Esophagus squamous epithelium (tissue), 4 donors: ENCODE results near the gene NECTIN1.

Experiments used
- POLR2A ChIP-seq, 4 donors: fragments of 450-650 bp; IDR thresholded peaks; one replicate each; pipeline ENCODE4 v1.6.1; 2017; ENCODE audit warnings: antibody characterized with exemption in 4 of 4, mild to moderate bottlenecking in 4 of 4, moderate library complexity in 3 of 4
- TF ChIP-seq, protein P1 (sequence below), 6 experiments: fragments of 450-650 bp in 4 of 6; fragments of 200-600 bp in 2 of 6; sonication (generic) in 2 of 6; IDR thresholded peaks; one replicate each; pipeline ENCODE4 v1.5.1; 2016 to 2019; ENCODE audit warnings: antibody characterized with exemption in 6 of 6, mild to moderate bottlenecking in 4 of 6, moderate library complexity in 4 of 6

DNA sequence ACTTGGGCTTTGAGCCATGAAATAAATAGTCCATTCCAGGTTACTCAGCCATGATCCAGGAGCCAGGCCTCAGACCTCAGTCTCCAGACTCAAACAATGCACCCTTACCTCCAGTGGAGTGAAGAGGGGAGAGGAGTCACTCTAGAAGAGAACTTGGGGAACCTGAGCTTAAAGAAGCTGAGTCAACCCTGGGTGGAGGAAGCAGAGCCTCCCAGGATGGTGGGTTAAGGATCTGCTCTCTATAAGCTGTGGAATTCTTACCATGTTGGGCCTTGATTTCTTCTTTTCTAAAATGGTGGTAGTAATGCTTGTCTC lies 113.2 kb downstream of the NECTIN1 start:
- no peak for TF ChIP-seq POLR2A (IDR thresholded peaks at IDR 0.05)
- TF ChIP-seq, protein P1, sequence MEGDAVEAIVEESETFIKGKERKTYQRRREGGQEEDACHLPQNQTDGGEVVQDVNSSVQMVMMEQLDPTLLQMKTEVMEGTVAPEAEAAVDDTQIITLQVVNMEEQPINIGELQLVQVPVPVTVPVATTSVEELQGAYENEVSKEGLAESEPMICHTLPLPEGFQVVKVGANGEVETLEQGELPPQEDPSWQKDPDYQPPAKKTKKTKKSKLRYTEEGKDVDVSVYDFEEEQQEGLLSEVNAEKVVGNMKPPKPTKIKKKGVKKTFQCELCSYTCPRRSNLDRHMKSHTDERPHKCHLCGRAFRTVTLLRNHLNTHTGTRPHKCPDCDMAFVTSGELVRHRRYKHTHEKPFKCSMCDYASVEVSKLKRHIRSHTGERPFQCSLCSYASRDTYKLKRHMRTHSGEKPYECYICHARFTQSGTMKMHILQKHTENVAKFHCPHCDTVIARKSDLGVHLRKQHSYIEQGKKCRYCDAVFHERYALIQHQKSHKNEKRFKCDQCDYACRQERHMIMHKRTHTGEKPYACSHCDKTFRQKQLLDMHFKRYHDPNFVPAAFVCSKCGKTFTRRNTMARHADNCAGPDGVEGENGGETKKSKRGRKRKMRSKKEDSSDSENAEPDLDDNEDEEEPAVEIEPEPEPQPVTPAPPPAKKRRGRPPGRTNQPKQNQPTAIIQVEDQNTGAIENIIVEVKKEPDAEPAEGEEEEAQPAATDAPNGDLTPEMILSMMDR (IDR thresholded peaks at IDR 0.05): no peak
